Measurements from ENCODE around the gene SPATA2L. TPM values are rescaled to one million over a fixed set of nuclear protein-coding genes. Genes with fewer than 3 reads are reported as not detected.

Gene SPATA2L
- total RNA-seq, 1 donor from 2014 or later, result 7.6 TPM

DNA sequence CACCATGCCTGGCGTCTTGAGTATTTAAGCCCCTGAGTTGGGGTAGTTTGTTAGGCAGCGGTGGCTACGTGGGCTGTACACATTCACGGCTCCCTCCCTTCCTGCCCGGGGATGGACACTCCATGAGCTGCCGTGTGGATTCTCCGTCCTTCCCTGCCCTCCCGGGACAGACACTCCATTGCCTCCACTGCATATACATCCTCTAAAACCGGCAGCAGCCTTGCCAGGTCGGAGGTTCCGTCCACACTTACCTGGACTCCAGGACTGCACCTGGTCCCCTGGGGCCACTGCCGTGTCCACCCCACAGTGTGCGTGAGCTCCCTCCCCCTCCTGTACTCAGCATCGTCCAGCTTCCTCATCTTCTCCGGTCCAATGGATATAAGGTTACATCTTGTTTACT, 3.5 kb upstream of the SPATA2L start:
- peaks cover 25% of the 10 kb centered on the region for H3F3A ChIP-seq (ENCODE audit: low read depth)
- Mint-ChIP-seq H3K36me3 (no peaks in the 10 kb centered on the region), H3K4me1 (peaks cover 17% of the 10 kb centered on the region), H3K27me3 (ENCODE audit: insufficient read depth, low read depth) (peaks cover 13% of the 10 kb centered on the region), H3K27ac (no peak overlapping the region), H3K9me3 (no peaks in the 10 kb centered on the region), H3K4me3 (no peak overlapping the region)
- H3K9ac ChIP-seq, result no peak overlapping the region
- DNase-seq (ENCODE audit: low spot score), result no peak
- H3K27ac ChIP-seq, result no peak overlapping the region
- peaks cover 13% of the 10 kb centered on the region for H3K4me1 ChIP-seq
- H3K4me2 ChIP-seq, result no peak overlapping the region
- no peak overlapping the region for H3K4me3 ChIP-seq
- peaks cover 34% of the 10 kb centered on the region for H3K27me3 ChIP-seq
- H2AFZ ChIP-seq (replicated peaks), result no peak overlapping the region
- H4K20me1 ChIP-seq (ENCODE audit: low read depth), result peaks cover 6% of the 10 kb centered on the region
- no peaks in the 10 kb centered on the region for H3K79me2 ChIP-seq (ENCODE audit: low read depth)
- H3K9me3 ChIP-seq (ENCODE audit: low read depth), result no peaks in the 10 kb centered on the region
- no peaks in the 10 kb centered on the region for H3K36me3 ChIP-seq
- TF ChIP-seq, protein P1, sequence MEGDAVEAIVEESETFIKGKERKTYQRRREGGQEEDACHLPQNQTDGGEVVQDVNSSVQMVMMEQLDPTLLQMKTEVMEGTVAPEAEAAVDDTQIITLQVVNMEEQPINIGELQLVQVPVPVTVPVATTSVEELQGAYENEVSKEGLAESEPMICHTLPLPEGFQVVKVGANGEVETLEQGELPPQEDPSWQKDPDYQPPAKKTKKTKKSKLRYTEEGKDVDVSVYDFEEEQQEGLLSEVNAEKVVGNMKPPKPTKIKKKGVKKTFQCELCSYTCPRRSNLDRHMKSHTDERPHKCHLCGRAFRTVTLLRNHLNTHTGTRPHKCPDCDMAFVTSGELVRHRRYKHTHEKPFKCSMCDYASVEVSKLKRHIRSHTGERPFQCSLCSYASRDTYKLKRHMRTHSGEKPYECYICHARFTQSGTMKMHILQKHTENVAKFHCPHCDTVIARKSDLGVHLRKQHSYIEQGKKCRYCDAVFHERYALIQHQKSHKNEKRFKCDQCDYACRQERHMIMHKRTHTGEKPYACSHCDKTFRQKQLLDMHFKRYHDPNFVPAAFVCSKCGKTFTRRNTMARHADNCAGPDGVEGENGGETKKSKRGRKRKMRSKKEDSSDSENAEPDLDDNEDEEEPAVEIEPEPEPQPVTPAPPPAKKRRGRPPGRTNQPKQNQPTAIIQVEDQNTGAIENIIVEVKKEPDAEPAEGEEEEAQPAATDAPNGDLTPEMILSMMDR (IDR thresholded peaks at IDR 0.05), result no peak
- TF ChIP-seq EZH2 (IDR thresholded peaks at IDR 0.05) (no peak), EZH2phosphoT487 (IDR thresholded peaks at IDR 0.05) (no peak)

DNA sequence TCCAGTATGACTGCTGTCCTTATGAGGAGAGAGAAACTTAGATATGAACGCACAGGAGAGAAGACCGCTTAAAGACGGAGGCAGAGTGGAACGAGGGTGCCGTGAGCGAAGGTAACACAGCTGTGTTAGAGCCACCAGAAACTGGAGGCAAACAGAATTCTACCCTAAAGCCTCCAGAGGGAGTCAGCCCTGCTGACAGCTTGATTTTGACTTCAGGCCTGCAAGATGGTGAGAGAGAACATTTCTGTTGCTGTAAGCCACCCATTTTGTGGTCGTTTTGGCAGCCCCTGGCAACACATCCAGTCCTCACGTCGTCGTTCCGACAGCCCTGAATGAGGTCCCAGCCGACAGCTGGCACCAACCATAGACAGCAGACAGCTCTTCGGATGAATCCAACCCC, 2.8 kb upstream of the SPATA2L start:
- Histone ChIP-seq H3K4me1 (peaks cover 10% of the 10 kb centered on the region), H3K27me3 (peaks cover 34% of the 10 kb centered on the region), H2AFZ (replicated peaks) (no peak overlapping the region), H3K9ac (no peak overlapping the region), H3K79me2 (ENCODE audit: low read depth) (no peaks in the 10 kb centered on the region), H3K9me3 (ENCODE audit: low read depth) (no peaks in the 10 kb centered on the region), H3K4me3 (no peak overlapping the region), H3F3A (ENCODE audit: low read depth) (peaks cover 31% of the 10 kb centered on the region), H3K4me2 (no peak overlapping the region), H3K36me3 (no peaks in the 10 kb centered on the region), H4K20me1 (ENCODE audit: low read depth) (peaks cover 13% of the 10 kb centered on the region), H3K27ac (no peak overlapping the region)
- no peaks in the 10 kb centered on the region for H3K9me3 Mint-ChIP-seq
- peaks cover 18% of the 10 kb centered on the region for H3K4me1 Mint-ChIP-seq
- DNase-seq (ENCODE audit: low spot score), result no peak
- H3K27me3 Mint-ChIP-seq (ENCODE audit: insufficient read depth, low read depth), result peaks cover 11% of the 10 kb centered on the region
- peaks cover under 1% of the 10 kb centered on the region for H3K36me3 Mint-ChIP-seq
- no peak for TF ChIP-seq EZH2 (IDR thresholded peaks at IDR 0.05)
- TF ChIP-seq, protein P1 (IDR thresholded peaks at IDR 0.05), result no peak
- TF ChIP-seq EZH2phosphoT487 (IDR thresholded peaks at IDR 0.05), result no peak
- no peak overlapping the region for H3K27ac Mint-ChIP-seq
- H3K4me3 Mint-ChIP-seq, result no peak overlapping the region

DNA sequence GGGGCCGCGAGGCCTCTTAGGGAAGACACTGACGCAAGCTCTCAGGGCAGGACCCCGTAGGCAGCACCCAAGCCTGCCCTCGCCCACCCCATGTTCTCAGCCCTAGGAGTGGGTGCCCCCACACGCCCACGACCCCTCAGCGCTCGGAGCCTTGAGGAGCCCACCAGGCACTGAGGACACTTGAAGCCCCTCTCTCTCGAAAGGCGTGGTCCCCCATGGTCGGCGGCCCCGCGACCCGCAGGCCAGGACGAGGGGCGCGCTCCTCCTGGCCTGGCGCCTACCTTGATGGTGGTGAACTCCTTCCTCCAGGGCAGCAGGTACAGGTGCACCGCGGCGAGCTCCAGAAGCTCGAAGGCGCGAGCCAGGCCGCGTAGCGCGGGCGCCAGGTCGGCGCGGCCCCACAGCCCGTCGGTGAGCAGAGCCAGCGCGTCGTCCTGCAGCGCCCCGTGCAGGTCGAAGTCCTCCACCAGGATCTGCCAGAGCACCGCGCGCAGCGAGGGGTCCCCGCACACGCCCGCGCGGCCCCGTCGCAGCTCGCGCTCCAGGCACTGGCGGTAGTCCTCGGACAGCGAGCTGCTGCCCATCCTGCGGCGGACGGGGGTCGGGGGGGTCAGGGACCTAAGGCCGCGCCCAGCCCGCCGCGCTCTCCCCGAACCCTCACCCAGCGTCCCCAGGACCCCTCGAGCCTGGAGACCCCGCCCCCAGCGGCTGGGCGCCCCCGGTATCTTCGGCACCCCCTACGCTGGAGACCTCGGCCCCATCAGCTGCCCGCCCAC, 668 bp downstream of the SPATA2L start:
- DNase-seq (ENCODE audit: low spot score), result peak; percentile 87
- Histone ChIP-seq H3K9me3 (ENCODE audit: low read depth) (no peaks in the 10 kb centered on the region), H2AFZ (replicated peaks) (peak overlapping the region; percentile 61), H3K4me1 (peaks cover 4% of the 10 kb centered on the region), H3K79me2 (ENCODE audit: low read depth) (no peaks in the 10 kb centered on the region), H3K27me3 (peaks cover 34% of the 10 kb centered on the region), H3K27ac (no peak overlapping the region), H3K4me2 (peak overlapping the region; percentile 89), H3K4me3 (peak overlapping the region; percentile 72), H3K9ac (no peak overlapping the region), H4K20me1 (ENCODE audit: low read depth) (peaks cover 14% of the 10 kb centered on the region), H3F3A (ENCODE audit: low read depth) (peaks cover 37% of the 10 kb centered on the region), H3K36me3 (no peaks in the 10 kb centered on the region)
- TF ChIP-seq EZH2 (IDR thresholded peaks at IDR 0.05), result no peak
- TF ChIP-seq, protein P1 (IDR thresholded peaks at IDR 0.05), result peak; percentile 36
- peak overlapping the region; percentile 84 for H3K4me3 Mint-ChIP-seq
- H3K27ac Mint-ChIP-seq, result no peak overlapping the region
- H3K36me3 Mint-ChIP-seq, result peaks cover 5% of the 10 kb centered on the region
- peaks cover 7% of the 10 kb centered on the region for H3K27me3 Mint-ChIP-seq (ENCODE audit: insufficient read depth, low read depth)
- peaks cover 21% of the 10 kb centered on the region for H3K4me1 Mint-ChIP-seq
- no peaks in the 10 kb centered on the region for H3K9me3 Mint-ChIP-seq
